ENCODE results near the gene BRD9. TPM values are rescaled to one million over a fixed set of nuclear protein-coding genes. Genes with fewer than 3 reads are reported as not detected.

The BRD9 gene
- total and polyA plus RNA-seq, 2 of the 4 experiments (the other 2 are of a cell fraction) = 22.0 to 43.4 TPM

GRCh38 chr5:902129-902916 is 9.7 kb upstream of the BRD9 start:
- BruUV-seq (replicated peaks) = no TSS peak
- no peak overlapping the region for H3K18ac ChIP-seq (ENCODE audit: low read depth, low read length)
- H4K20me1 ChIP-seq (ENCODE audit: insufficient read depth, low read length) = no peaks in the 10 kb centered on the region
- intact Hi-C loops (cut with micrococcal nuclease) (loop anchor here (2.0 to 10.0 kb wide), 3 partner anchors 232 to 588 kb away; no protein-coding TSS in a partner anchor), in situ Hi-C loops (cut with MboI; ENCODE audit: low sequenced_read_pairs) (loop anchor here (5.0 kb wide), 1 partner anchor 230 kb away; no protein-coding TSS in a partner anchor), dilution Hi-C loops (cut with HindIII; ENCODE audit: low sequenced_read_pairs, unreplicated experiment) (no loop called here)
- H3K4ac ChIP-seq (ENCODE audit: low read depth, low read length) = no peak overlapping the region
- H4K5ac ChIP-seq (ENCODE audit: low read depth, low read length) = no peak overlapping the region
- no peak overlapping the region for H4K8ac ChIP-seq (ENCODE audit: low read depth in 2 of 2, low read length in 2 of 2)
- 84% methylated on average over 3 of the region's 16 CpGs; no CpG with 5 or more reads in 1 of the 2 experiments for WGBS, 2 experiments (ENCODE audit: extremely low coverage in 2 of 2, insufficient read length in 1 of 2)
- H3K4me2 ChIP-seq (ENCODE audit: low read depth, low read length) = no peak overlapping the region
- CTCF ChIA-PET = interaction anchor here (0.6 to 1.4 kb wide), 5 partner anchors 10 to 617 kb away, joined by 3 to 4 read pairs (median 3); partner anchors contain the start of genes BRD9 and TRIP13
- H3K27me3 ChIP-seq (ENCODE audit: control insufficient read depth, insufficient read depth, low read length) = no peaks in the 10 kb centered on the region
- H2BK120ac ChIP-seq (ENCODE audit: low read depth, low read length) = no peak overlapping the region
- H2AK9ac ChIP-seq (replicated peaks; ENCODE audit: low read depth, low read length, poor library complexity) = no peak overlapping the region
- H4K91ac ChIP-seq (ENCODE audit: insufficient read depth, low read depth, low read length) = no peak overlapping the region
- TF ChIP-seq CEBPB (IDR thresholded peaks at IDR 0.05; ENCODE audit: low read depth, low read length) = no peak
- H2AFZ ChIP-seq (replicated peaks; ENCODE audit: low read length, poor library complexity) = no peak overlapping the region
- H2BK20ac ChIP-seq (ENCODE audit: low read depth, low read length) = no peak overlapping the region
- no peak for DNase-seq
- no peak overlapping the region for H3K9ac ChIP-seq (ENCODE audit: low read depth, low read length)
- POLR2A ChIA-PET (ENCODE audit: unreplicated experiment) = interaction anchor here (0.6 kb wide), 1 partner anchor 684 kb away, joined by 3 read pairs; the partner anchor contains the start of genes CCDC127 and SDHA
- H3K56ac ChIP-seq (ENCODE audit: extremely low read depth, insufficient read depth, low read length) = no peak overlapping the region
- H3K14ac ChIP-seq (replicated peaks; ENCODE audit: low read depth, low read length) = no peak overlapping the region
- H2BK15ac ChIP-seq (ENCODE audit: low read depth, low read length) = no peak overlapping the region
- H2AK5ac ChIP-seq (ENCODE audit: low read depth, low read length) = no peak overlapping the region
- no peaks in the 10 kb centered on the region for H3K9me1 ChIP-seq (ENCODE audit: insufficient read depth, low read length)
- peaks cover 8% of the 10 kb centered on the region for H3K36me3 ChIP-seq (ENCODE audit: control insufficient read depth, insufficient read depth, low read length)
- H3K23ac ChIP-seq (ENCODE audit: low read depth, low read length) = no peak overlapping the region
- H2BK5ac ChIP-seq (ENCODE audit: low read depth, low read length, poor library complexity, severe bottlenecking) = no peak overlapping the region
- peaks cover 0 to 2% of the 10 kb centered on the region in 2 experiments; a peak in 1 of 4 replicates for H3K79me1 ChIP-seq (ENCODE audit: low read depth in 1 of 2, low read length in 2 of 2)
- no peaks in the 10 kb centered on the region for H3K4me1 ChIP-seq (ENCODE audit: control insufficient read depth, insufficient read depth, low read length)
- H3K27ac ChIP-seq (ENCODE audit: insufficient read depth, low read length) = no peak overlapping the region
- H3K4me3 ChIP-seq (ENCODE audit: insufficient read depth, low read depth, low read length) = no peak overlapping the region
- no peak for ATAC-seq (ENCODE audit: low read depth)
- no peaks in the 10 kb centered on the region for H3K9me3 ChIP-seq (ENCODE audit: control insufficient read depth, insufficient read depth, low read length)

Measured in IMR-90 (cell line).